HL-60 (cell line): Measurements from ENCODE around the gene B4GALT1.

Source experiments
- DNase-seq, 2 experiments: peaks; one replicate each; pipeline ENCODE4 v3.0.0-alpha.2; 2010 to 2020; ENCODE audit warnings: low read depth in 1 of 2, low spot score in 1 of 2
- H3K27ac ChIP-seq: fragments of 250-450 bp; sonication (Bioruptor Pico); replicated peaks from 2 replicates; pipeline ENCODE4 v1.5.1; 2020; ENCODE audit warnings: mild to moderate bottlenecking, moderate library complexity
- H3K27me3 ChIP-seq: fragments of 250-450 bp; sonication (Bioruptor Pico); 2 replicates; pipeline ENCODE4 v1.5.1; 2021; ENCODE audit warnings: mild to moderate bottlenecking, moderate library complexity; ENCODE audit not compliant: insufficient read depth, poor library complexity, severe bottlenecking
- H3K4me3 ChIP-seq: replicated peaks from 2 replicates; pipeline ENCODE4 v1.5.1; 2011; ENCODE audit warnings: mild to moderate bottlenecking, control low read depth, low read length; ENCODE audit not compliant: insufficient read depth
- GABPA ChIP-seq: IDR thresholded peaks from 2 replicates; pipeline ENCODE4 v1.6.1; 2012; ENCODE audit warnings: low read depth
- POLR2AphosphoS5 ChIP-seq: IDR thresholded peaks from 2 replicates; pipeline ENCODE4 v1.6.1; 2012; ENCODE audit warnings: low read depth
- SPI1 ChIP-seq: IDR thresholded peaks from 2 replicates; pipeline ENCODE4 v1.6.1; 2012; ENCODE audit warnings: low read depth, mild to moderate bottlenecking, borderline replicate concordance
- long read RNA-seq: library from polyadenylated mRNA; unstranded; transcript quantifications from one replicate; pipeline ENCODE4 v2.0.0, GENCODE V29; 2020
- TF ChIP-seq, protein P1 (sequence below): IDR thresholded peaks from one replicate; pipeline ENCODE4 v1.5.1; 2011; ENCODE audit warnings: low read length, control low read depth, inconsistent platforms; ENCODE audit not compliant: insufficient read depth
- TF ChIP-seq, protein P2 (sequence below): IDR thresholded peaks from 2 replicates; pipeline ENCODE4 v1.6.1; 2012; ENCODE audit warnings: low read depth; ENCODE audit not compliant: insufficient replicate concordance

The B4GALT1 gene, protein sequence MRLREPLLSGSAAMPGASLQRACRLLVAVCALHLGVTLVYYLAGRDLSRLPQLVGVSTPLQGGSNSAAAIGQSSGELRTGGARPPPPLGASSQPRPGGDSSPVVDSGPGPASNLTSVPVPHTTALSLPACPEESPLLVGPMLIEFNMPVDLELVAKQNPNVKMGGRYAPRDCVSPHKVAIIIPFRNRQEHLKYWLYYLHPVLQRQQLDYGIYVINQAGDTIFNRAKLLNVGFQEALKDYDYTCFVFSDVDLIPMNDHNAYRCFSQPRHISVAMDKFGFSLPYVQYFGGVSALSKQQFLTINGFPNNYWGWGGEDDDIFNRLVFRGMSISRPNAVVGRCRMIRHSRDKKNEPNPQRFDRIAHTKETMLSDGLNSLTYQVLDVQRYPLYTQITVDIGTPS
- long read RNA-seq, full-length matches to known transcripts, result 38 of 61 reads
- long read RNA-seq, partial matches to known transcripts, result 4 of 61 reads
- long read RNA-seq, other reads (novel, unspliced or antisense), result 19 of 61 reads

DNA sequence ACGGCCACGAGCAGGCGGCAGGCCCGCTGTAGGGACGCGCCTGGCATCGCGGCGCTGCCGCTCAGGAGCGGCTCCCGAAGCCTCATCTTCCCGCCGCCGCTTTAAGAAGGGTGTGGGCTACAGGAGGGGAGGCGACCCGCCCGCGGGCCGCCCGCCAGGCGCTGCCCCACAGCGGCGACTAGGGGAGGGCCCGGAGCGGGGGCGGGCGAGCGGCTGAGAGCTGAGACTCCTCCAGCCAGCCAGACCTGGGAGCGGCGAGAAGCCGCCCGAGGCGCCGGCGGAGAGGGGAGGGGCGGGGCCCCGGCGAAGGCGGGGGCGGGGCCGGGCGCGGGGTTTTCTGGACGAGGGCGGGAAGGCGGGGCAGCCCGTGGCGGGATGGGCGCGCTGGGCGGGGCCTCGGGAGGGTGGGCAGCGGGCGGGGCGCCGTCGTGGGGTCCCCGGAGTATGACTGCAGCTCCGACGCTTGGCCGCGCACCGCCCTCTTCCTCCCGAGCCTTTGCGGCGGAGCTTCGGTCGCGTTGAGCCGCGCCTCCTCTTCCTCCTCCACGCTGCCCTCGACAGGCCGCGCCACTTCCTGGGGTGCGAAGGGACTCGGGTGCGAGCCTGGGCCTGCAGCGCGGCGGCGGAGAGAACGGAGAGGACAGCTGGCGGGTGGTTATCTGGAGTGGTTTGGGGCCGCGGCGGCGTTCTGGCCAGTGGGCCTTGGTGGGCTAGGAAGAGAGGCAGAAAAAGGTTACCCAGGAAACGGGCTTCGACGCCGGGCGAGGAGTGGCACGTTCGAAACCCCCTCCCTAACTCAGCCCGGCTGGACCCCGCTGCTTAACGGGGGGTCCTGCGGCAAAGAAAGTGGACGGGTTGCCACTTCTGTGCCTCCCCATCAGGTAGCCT is at the start of gene B4GALT1:
TSS of gene B4GALT1 (minus strand) at position 253 of the 888 bp plus-strand sequence. CDS start at position 86, 167 bp downstream.
- Histone ChIP-seq H3K4me3 (peak within 1 kb of the TSS; percentile 68), H3K27me3 (no peaks in the 10 kb centered on the region), H3K27ac (peak within 1 kb of the TSS; percentile 86)
- DNase-seq, result peak; percentile 88 to 93
- TF ChIP-seq, protein P1, sequence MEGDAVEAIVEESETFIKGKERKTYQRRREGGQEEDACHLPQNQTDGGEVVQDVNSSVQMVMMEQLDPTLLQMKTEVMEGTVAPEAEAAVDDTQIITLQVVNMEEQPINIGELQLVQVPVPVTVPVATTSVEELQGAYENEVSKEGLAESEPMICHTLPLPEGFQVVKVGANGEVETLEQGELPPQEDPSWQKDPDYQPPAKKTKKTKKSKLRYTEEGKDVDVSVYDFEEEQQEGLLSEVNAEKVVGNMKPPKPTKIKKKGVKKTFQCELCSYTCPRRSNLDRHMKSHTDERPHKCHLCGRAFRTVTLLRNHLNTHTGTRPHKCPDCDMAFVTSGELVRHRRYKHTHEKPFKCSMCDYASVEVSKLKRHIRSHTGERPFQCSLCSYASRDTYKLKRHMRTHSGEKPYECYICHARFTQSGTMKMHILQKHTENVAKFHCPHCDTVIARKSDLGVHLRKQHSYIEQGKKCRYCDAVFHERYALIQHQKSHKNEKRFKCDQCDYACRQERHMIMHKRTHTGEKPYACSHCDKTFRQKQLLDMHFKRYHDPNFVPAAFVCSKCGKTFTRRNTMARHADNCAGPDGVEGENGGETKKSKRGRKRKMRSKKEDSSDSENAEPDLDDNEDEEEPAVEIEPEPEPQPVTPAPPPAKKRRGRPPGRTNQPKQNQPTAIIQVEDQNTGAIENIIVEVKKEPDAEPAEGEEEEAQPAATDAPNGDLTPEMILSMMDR, result no peak
- TF ChIP-seq, protein P2, sequence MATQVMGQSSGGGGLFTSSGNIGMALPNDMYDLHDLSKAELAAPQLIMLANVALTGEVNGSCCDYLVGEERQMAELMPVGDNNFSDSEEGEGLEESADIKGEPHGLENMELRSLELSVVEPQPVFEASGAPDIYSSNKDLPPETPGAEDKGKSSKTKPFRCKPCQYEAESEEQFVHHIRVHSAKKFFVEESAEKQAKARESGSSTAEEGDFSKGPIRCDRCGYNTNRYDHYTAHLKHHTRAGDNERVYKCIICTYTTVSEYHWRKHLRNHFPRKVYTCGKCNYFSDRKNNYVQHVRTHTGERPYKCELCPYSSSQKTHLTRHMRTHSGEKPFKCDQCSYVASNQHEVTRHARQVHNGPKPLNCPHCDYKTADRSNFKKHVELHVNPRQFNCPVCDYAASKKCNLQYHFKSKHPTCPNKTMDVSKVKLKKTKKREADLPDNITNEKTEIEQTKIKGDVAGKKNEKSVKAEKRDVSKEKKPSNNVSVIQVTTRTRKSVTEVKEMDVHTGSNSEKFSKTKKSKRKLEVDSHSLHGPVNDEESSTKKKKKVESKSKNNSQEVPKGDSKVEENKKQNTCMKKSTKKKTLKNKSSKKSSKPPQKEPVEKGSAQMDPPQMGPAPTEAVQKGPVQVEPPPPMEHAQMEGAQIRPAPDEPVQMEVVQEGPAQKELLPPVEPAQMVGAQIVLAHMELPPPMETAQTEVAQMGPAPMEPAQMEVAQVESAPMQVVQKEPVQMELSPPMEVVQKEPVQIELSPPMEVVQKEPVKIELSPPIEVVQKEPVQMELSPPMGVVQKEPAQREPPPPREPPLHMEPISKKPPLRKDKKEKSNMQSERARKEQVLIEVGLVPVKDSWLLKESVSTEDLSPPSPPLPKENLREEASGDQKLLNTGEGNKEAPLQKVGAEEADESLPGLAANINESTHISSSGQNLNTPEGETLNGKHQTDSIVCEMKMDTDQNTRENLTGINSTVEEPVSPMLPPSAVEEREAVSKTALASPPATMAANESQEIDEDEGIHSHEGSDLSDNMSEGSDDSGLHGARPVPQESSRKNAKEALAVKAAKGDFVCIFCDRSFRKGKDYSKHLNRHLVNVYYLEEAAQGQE, result no peak
- TF ChIP-seq GABPA (no peak), SPI1 (peak; percentile 53; the same call in 1 of the 2 replicates), POLR2AphosphoS5 (peak; percentile 74; the same call in 1 of the 2 replicates)

DNA sequence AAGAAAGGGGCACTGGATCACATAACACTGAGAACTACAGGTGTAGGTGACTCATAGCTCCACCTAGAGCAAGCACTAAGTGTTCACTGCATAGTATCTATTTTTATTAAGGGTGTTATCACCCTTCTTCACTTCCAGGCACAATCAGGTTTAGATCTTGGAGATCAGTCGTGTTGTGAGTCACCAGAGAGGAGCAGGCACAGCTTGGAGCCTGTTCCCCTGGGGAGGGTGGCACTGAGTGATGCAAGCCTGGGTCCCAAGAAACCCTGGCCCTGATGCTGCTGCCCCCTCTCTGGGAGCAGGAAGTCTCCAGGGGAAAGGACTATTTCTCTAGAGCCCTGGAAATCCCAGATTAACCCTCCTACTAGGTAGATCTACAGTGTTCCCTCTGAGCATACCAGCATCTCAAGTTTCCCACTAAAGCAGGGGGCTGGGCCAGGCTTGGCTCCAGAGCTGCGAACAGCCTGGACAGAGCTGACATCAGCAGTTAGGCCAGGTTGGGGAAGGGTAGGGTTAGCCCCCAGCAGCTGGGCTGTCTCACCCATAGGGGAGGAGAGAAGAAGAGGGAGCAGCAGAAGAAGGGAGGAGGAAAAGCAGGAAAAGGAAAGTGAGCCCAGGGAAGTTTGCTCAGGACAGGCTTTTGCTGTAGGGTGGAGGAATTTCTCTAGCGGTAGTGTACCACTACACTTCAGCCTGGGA is 44.7 kb upstream of the B4GALT1 start:
- Histone ChIP-seq H3K4me3 (no peak overlapping the region), H3K27ac (no peak overlapping the region), H3K27me3 (peaks cover 4% of the 10 kb centered on the region)
- no peak for DNase-seq
- TF ChIP-seq, protein P1, result no peak
- TF ChIP-seq GABPA (no peak), SPI1 (no peak), POLR2AphosphoS5 (no peak)
- TF ChIP-seq, protein P2, result no peak

DNA sequence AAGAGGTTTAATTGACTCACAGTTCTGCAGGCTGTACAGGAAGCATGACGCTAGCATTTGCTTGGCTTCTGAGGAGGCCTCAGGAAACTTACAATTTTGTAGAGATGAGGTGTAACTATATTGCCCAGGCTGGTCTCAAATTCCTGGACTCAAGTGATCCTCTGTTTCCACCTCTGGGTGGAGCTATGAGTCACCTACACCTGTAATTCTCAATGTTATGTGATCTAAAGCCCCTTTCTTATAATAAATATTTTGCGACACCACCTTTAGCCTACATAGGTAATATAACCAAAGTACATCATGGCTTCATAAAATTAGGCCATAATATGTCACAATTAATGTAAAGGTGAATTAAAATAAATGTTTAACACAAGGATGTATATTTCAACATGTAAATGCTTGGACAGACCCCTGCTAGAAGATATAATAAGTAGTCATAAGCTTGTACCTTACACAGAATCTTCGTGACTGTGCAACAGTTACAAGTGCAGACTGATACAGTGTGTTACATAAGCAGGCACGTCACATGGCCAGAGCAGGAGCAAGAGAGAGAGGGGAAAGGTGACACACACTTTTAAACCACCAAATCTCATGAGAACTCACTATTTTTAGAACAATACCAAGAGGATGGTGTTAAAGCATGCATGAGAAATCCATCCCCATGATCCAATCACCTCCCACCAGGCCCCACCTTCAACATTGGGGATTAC is 43.0 kb upstream of the B4GALT1 start:
- no peak for DNase-seq
- H3K27me3 ChIP-seq, result no peaks in the 10 kb centered on the region

More for the DNA sequence above, 43.0 kb upstream of the B4GALT1 start:
- H3K4me3 ChIP-seq, result no peak overlapping the region
- TF ChIP-seq, protein P2, result no peak
- H3K27ac ChIP-seq, result no peak overlapping the region
